Activated CD4-positive, alpha-beta T cell treated with anti-CD3 and anti-CD28 coated beads for 48 hours (primary cell): ENCODE data around the gene TRIM4.
"Not testable (repeated sequence)": the region's sequence is repeated elsewhere in the genome, so short reads cannot be mapped to it uniquely, and the experiment has no call there.

Source experiments
- DNase-seq: peaks from one replicate; pipeline ENCODE4 v3.0.0-alpha.2; 2020

The TRIM4 gene

DNA sequence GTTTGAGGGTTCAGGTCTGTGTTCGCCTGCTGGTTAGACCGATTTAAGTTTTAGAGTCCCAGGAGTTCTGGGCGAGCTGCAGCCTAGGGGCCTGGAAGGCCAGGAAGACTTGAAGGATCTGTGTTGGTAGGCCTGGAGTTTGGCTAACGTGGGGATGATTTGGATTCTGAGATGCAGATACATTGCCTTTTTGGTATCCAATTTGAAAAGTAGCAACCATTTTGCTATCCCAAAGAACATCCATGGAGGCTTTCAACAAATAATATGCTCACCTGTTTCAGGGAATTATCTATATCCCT lies 433 bp upstream of the TRIM4 start:
- no peak for DNase-seq

- DNase-seq, result no peak
Measured at GRCh38 chr7:99910976-99911375, 8.4 kb downstream of the TRIM4 start.

DNA sequence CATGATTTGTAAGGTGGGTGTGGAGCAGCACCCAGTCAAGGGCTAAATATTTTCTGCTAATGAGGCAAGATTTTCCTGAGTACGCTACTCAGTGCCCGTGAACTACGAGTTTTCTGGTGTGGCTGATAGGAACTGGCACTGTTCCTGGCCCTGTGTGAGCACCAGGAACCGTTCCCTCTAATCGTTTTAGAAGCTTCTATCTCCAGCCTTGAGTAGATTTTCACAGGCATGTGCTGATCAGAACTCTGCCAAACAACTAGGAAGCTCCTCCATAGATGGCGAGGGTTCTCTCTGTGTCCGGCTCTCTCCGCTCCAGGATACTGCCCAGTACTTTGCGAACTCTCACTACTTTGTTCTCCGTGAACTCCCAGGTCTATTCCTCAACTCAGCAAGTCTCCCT lies 17.7 kb downstream of the TRIM4 start:
- DNase-seq, result no peak

DNA sequence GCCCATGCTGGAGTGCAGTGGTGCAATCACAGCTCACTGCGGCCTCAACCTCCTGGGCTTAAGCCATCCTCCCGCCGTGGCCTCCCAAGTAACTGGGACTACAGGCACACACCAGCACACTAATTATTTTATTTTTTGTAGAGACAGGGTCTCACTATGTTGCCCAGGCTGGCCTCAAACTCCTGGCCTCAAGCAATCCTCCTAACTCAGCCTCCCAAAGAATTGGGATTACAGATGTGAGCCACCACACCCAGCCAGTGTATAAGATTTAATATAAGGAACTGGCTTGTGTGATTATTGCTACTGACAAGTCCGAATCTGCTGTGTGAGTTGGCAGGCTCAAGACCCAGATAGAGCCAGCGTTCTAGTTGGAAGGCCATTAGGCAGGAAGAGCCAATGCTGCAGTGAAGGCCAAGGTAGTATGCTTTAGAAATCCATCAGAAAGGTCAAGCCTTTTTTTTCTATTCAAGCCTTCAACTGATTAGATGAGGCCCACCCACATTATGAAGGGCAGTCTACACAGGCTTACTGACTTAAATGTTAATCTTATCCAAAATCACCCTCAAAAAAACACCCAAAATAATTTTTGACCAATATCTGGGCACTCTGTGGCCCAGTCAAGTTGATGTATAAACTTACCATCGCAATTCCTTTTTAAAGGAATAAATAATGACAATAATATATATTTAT lies 19.4 kb downstream of the TRIM4 start:
- DNase-seq, result no peak

DNA sequence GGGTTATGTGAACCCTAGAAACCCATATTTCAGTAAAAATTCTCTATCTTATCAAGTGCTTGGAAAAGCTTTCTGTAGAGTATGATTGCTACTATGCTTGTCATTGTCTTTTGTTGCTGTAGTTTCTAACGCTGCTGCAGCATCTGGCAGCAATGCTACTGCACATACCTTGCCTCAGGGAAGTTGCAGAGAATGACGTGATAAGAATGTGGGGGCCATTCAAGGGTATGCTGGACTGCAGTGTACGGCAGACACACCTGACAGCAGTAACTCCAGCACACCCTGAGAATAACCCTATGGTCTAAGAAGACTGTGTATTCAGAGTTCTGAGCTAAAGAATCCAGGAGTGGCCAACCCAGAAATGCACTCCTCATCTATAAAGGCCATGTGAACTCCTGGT lies 20.5 kb downstream of the TRIM4 start:
- DNase-seq, result no peak

GRCh38 chr7:99898023-99898357 lies 21.3 kb downstream of the TRIM4 start:
- DNase-seq, result no peak

- DNase-seq, result no peak
Measured at GRCh38 chr7:99897322-99898022, 21.9 kb downstream of the TRIM4 start.

GRCh38 chr7:99894738-99895137 lies 24.6 kb downstream of the TRIM4 start:
- no peak for DNase-seq

- DNase-seq, result no peak
Measured at GRCh38 chr7:99893280-99893679, 26.1 kb downstream of the TRIM4 start.

DNA sequence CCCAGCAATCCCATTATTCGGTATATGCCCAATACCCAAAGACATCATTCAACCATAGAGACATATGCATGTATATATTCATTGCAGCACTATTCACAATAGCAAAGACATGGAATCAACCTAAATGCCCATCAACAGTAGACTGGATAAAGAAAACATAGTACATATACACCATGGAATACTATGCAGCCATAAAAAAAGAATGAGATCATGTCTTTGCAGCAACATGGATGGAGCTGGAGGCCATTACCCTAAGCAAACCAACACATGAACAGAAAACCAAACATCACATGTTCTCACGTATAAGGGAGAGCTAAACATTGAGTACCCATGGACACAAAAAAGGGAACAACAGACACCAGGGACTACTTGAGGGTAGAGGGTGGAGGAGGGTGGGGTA lies 29.0 kb downstream of the TRIM4 start:
- not testable (repeated sequence) for DNase-seq

GRCh38 chr7:99888366-99888765 lies 31.0 kb downstream of the TRIM4 start:
- not testable (repeated sequence) for DNase-seq

DNA sequence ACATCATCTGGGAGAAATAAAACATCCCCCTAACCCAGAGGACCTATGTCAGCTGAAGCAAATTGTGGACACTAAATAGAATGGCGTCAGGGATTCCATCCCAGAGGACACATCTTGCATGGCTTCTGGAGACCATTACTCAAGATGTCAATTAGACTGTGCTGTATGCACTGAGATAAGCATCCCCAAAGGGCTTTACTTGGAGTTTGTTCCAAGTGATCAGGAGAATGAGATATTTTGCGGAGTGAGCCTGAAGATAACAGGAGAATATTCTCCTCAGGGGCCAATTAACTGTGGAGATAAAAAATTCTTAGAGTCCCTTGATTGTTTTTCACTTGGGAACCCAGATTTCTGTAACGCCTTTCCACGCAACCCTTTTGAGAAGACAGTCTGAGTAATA lies 38.0 kb downstream of the TRIM4 start:
- no peak for DNase-seq

DNA sequence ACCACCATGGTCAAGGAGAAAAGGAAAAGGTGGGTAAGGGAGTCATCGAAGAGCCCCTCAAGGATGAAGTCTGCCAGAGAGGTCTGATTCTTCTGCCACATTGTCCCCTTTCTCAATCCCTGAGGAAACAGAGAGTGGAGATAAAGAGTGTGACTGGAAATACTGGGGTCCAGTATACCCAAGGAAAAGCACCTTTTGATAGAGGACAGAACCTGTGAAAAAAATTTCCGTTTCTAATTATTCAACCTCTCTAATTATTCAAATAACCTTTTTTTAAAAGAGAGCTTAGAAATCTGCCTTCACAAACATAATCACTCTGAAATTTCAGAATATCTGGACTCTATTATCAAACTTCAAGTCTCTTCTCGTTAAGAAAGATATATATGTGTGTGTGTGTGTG lies 42.4 kb downstream of the TRIM4 start, which contains the start of gene OR2AE1:
Gene OR2AE1, minus strand, starts transcription at position 101 of the 400 bp plus-strand sequence. Its CDS starts 0 bp downstream, at position 101.
- DNase-seq, result no peak

DNA sequence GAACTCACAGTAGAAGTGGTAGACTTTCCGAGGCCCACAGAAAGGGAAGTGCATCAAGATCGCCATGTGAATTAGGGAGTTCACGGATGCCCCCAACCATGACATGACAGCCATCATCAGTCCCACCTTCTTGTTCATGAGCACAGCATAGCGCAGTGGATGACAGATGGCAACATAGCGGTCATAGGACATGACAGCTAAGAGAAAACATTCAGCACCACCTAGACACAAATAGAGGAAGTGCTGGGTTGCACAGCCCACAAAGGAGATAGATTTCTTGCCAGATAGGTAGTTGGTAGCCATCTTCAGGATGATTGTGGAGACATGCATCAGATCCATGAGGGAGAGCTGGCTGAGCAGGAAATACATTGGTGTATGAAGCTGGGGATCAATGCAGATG lies 42.8 kb downstream of the TRIM4 start:
- no peak for DNase-seq

GRCh38 chr7:99868246-99868645 lies 51.1 kb downstream of the TRIM4 start:
- DNase-seq, result no peak

DNA sequence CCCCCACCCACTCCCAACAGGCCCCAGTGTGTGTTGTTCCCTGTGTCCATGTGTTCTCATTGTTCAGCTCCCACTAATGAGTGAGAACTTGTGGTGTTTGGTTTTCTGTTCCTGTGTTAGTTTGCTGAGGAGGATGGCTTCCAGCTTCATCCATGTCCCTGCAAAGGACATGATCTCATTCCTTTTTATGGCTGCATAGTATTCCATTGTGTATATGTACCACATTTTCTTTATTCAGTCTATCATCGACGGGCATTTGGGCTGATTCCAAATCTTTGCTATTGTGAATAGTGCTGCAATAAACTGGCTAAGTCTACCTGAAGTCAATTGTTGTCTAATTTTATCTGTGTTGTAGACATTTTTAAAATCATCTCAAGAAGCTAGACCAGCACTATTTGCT lies 51.9 kb downstream of the TRIM4 start:
- DNase-seq, result not testable (repeated sequence)

DNA sequence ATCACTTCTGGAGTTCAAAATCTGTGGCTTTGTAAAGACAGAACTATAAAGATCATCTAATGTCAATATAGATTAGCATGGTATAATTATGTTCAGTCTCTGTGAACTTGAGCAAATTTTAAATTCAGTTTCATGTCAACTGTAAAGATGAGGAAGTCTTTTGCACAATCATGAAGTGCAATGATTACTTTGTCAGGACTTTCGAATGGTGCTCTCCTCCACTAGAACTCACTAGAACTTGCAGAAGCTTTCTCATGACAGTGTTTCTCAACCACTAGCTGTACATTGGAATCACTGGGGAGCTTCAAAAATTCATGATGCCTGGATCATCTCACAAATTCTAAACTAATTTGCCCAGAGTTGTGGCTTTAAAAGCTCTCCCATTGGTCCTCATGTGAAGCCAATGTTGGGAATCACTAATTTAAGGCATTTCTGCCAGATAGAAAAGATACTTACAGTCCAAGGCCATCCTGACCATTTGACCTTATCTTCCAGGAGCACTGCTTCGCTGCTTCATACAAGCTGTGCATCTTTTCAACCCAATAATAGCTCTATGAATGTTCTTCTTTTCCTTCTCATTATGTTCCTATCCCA lies 55.4 kb downstream of the TRIM4 start:
- DNase-seq, result no peak

- no peak for DNase-seq
Measured at GRCh38 chr7:99860281-99861127, 58.8 kb downstream of the TRIM4 start.

- DNase-seq, result no peak
Measured at GRCh38 chr7:99855236-99855635, 64.1 kb downstream of the TRIM4 start.

DNA sequence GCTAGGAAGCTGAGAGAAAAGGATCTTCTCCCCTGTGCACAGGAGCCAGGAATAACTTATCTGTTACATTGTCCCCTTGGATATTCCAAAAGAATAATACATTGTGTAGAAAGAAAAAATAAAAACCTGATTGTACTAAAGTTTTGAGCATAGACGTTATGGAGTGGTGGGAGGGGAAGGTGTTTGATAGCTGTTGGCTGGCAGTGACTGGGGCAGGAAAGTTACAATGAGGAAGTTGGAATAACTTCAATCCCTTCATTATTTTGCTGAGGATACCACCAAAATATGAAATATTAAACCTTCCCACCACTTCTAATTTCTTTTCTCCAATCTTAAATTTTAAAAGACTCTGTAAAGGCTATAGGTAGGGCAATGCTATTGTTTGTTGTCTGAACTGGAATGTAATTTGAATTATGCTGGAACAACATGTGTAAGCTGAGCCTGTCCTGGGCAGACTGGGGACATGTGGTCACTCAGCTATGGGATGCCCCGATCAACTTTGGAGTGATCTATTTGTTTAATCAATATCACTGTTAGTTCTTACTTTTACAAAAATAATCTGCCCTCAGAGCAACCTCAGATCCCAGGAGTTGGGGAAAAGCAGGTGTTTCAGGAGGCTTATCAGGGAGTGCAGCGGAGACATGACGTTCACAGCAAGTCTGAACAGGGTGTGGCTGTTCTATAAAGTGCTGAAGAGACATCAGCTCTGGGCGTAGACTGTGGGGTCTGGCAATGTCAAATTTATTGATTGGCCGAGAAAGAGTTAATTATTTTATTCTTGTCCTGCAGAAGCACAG lies 70.7 kb downstream of the TRIM4 start:
- DNase-seq, result no peak

DNA sequence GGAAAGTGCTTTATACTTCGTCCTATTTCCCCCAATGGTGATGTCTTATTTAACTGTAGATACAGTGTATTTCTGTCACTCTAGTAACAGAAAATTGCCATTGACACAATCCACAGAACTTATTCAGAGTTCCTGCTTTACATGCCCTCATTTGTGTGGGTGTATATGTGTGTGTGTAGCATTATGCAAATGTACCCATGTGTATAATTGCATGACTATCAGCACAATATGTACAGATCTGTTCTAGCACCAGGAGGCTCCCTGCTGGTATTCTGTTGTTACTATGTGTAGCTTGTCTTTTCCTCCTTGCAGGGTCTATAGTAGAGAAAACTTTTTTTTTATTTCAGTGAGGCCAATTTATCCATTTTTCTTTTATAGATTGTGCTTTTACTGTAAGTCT lies 75.0 kb downstream of the TRIM4 start:
- no peak for DNase-seq

DNA sequence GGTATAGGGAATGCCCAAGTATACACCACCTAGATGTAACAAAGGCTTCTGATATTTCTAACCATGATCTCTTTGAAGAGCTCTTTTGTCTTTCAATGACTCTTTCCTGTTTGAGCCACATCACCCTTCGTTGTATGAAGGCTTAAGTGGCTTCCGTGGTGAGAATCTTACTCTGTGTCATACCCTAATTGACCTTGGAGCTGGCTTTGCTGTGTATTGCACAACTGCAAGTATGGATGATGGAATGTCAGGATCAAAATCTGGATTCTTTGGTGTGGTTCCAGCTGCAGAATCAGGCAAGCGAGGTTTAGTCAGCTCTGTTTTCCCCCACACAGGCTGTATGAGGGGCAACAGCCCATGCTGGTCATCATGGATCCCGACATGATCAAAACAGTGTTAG lies 75.5 kb downstream of the TRIM4 start:
- DNase-seq, result no peak

GRCh38 chr7:99842926-99843325 lies 76.4 kb downstream of the TRIM4 start:
- no peak for DNase-seq
